Osteocyte (in vitro differentiated cells): Measurements from ENCODE around the gene EXOC3L1. TPM values are rescaled to one million over a fixed set of nuclear protein-coding genes. Genes with fewer than 3 reads are reported as not detected.

Experiments
- DNase-seq: peaks from one replicate; pipeline ENCODE4 v3.0.0; 2021; ENCODE audit warnings: mixed read lengths; ENCODE audit not compliant: unreplicated experiment; ENCODE audit errors: extremely low spot score
- H3K27ac Mint-ChIP-seq: one replicate; pipeline ENCODE4 v1.8.0; 2021; ENCODE audit warnings: mild to moderate bottlenecking, mixed read lengths; ENCODE audit not compliant: unreplicated experiment
- H3K27me3 Mint-ChIP-seq: one replicate; pipeline ENCODE4 v1.8.0; 2021; ENCODE audit warnings: mixed read lengths; ENCODE audit not compliant: unreplicated experiment
- H3K36me3 Mint-ChIP-seq: one replicate; pipeline ENCODE4 v1.8.0; 2021; ENCODE audit warnings: mixed read lengths; ENCODE audit not compliant: unreplicated experiment
- H3K4me1 Mint-ChIP-seq: one replicate; pipeline ENCODE4 v1.8.0; 2021; ENCODE audit warnings: mixed read lengths; ENCODE audit not compliant: unreplicated experiment
- H3K4me3 Mint-ChIP-seq: one replicate; pipeline ENCODE4 v1.8.0; 2021; ENCODE audit warnings: mild to moderate bottlenecking, moderate library complexity, mixed read lengths; ENCODE audit not compliant: unreplicated experiment
- H3K9me3 Mint-ChIP-seq: one replicate; pipeline ENCODE4 v1.8.0; 2021; ENCODE audit warnings: mixed read lengths; ENCODE audit not compliant: unreplicated experiment
- CTCF ChIP-seq: fragments of 200-600 bp; sonication (generic); IDR thresholded peaks from 2 replicates; pipeline ENCODE4 v1.5.0; 2021; ENCODE audit warnings: antibody characterized with exemption, mild to moderate bottlenecking, moderate library complexity
- total RNA-seq: library from RNA; stranded (reverse); gene quantifications from 2 replicates; pipeline ENCODE4 v1.2.1, GENCODE V29; 2021

The EXOC3L1 gene
- total RNA-seq, 1 donor from 2014 or later, result not detected

- H3K4me1 Mint-ChIP-seq, result peaks cover 11% of the 10 kb centered on the region
- H3K27me3 Mint-ChIP-seq, result no peaks in the 10 kb centered on the region
- no peak for DNase-seq
- TF ChIP-seq CTCF, result no peak
- no peaks in the 10 kb centered on the region for H3K9me3 Mint-ChIP-seq
- no peaks in the 10 kb centered on the region for H3K36me3 Mint-ChIP-seq
- H3K27ac Mint-ChIP-seq, result no peak overlapping the region
- H3K4me3 Mint-ChIP-seq, result peak overlapping the region; percentile 84
These were observed 4.2 kb downstream of the EXOC3L1 start for GRCh38 chr16:67185651-67186134.

- Mint-ChIP-seq H3K27me3 (no peaks in the 10 kb centered on the region), H3K36me3 (no peaks in the 10 kb centered on the region)
These were observed 4.8 kb downstream of the EXOC3L1 start for GRCh38 chr16:67184995-67185650.

GRCh38 chr16:67184453-67184994 is 5.4 kb downstream of the EXOC3L1 start:
- H3K9me3 Mint-ChIP-seq, result no peaks in the 10 kb centered on the region
- H3K4me3 Mint-ChIP-seq, result peak overlapping the region; percentile 59
- H3K36me3 Mint-ChIP-seq, result no peaks in the 10 kb centered on the region
- DNase-seq, result no peak
- H3K27me3 Mint-ChIP-seq, result no peaks in the 10 kb centered on the region
- no peak for TF ChIP-seq CTCF
- no peak overlapping the region for H3K27ac Mint-ChIP-seq
- H3K4me1 Mint-ChIP-seq, result peaks cover 11% of the 10 kb centered on the region

More at GRCh38 chr16:67184995-67185650, 4.8 kb downstream of the EXOC3L1 start:
- H3K9me3 Mint-ChIP-seq, result no peaks in the 10 kb centered on the region
- peak overlapping the region; percentile 74 for H3K27ac Mint-ChIP-seq
- DNase-seq, result peak; percentile 97
- H3K4me1 Mint-ChIP-seq, result peaks cover 11% of the 10 kb centered on the region
- TF ChIP-seq CTCF, result peak; percentile 89
- peak overlapping the region; percentile 84 for H3K4me3 Mint-ChIP-seq

- H3K27me3 Mint-ChIP-seq, result no peaks in the 10 kb centered on the region
- no peaks in the 10 kb centered on the region for H3K36me3 Mint-ChIP-seq
- TF ChIP-seq CTCF, result no peak
- H3K9me3 Mint-ChIP-seq, result no peaks in the 10 kb centered on the region
- peak within 1 kb of the TSS; percentile 59 for H3K4me3 Mint-ChIP-seq
- DNase-seq, result peak; percentile 96
- peaks cover 12% of the 10 kb centered on the region for H3K4me1 Mint-ChIP-seq
- H3K27ac Mint-ChIP-seq, result no peak within 1 kb of the TSS
These were observed 6.1 kb downstream of the EXOC3L1 start, which contains the start of gene MATCAP1 for GRCh38 chr16:67183627-67184452. TSS of gene MATCAP1 (minus strand) at chr16:67183963. CDS start at chr16:67180610, 3,353 bp downstream.

GRCh38 chr16:67183284-67183626 is 6.7 kb downstream of the EXOC3L1 start:
- DNase-seq, result no peak
- no peaks in the 10 kb centered on the region for H3K36me3 Mint-ChIP-seq
- H3K27me3 Mint-ChIP-seq, result no peaks in the 10 kb centered on the region
- H3K9me3 Mint-ChIP-seq, result no peaks in the 10 kb centered on the region
- no peak for TF ChIP-seq CTCF
- no peak overlapping the region for H3K4me3 Mint-ChIP-seq
- H3K27ac Mint-ChIP-seq, result no peak overlapping the region
- H3K4me1 Mint-ChIP-seq, result peaks cover 12% of the 10 kb centered on the region
